Activated T-helper 9 cell treated with anti-CD3 and anti-CD28 coated beads, Interleukin-2, amount 50 U/mL, for 16 hours (primary cell): ENCODE data around the gene MBLAC2.
A peak's percentile ranks its signal among the peaks of the same experiment; 100 is the strongest.

ENCODE experiments used
- DNase-seq: peaks from one replicate; pipeline ENCODE4 v3.0.0-alpha.2; 2020; ENCODE audit warnings: low read depth

The MBLAC2 gene

DNA sequence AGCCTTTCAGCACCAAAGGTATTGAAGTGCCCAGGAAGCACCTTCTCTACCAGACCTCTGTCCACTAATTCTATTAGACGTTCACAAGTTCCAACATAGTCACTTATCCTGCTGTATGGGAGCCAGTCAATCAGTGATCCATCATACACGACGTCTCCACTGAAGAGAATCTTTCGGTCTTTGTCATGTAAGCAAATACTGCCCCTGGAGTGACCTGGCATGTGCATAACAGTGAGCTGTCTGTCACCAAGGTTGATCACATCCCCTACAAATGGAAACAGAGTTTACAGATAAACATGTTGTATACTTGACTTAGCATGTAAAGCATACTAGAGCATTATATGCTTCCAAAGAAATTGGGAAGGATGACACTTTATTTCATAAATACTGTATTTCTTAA is 13.3 kb downstream of the MBLAC2 start:
- no peak for DNase-seq

DNA sequence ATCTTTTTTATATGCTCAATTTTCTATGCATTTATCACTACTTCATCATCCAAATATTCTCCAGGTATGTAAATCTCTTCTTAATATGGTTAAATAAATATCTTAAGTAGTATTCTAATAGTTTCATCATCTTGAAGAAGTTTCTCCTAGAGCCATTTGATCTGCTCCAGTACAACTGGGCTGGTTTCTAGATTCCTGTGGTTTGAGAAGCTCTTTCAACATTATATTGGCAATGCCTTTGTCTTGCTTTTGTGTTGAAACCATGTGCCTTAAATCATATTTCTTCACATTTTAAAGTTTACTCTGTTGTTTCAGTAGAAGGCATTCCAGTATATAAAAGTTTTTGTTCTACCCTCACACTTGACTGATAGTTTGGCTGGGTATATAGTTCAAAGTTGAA is 27.6 kb downstream of the MBLAC2 start:
- no peak for DNase-seq

DNA sequence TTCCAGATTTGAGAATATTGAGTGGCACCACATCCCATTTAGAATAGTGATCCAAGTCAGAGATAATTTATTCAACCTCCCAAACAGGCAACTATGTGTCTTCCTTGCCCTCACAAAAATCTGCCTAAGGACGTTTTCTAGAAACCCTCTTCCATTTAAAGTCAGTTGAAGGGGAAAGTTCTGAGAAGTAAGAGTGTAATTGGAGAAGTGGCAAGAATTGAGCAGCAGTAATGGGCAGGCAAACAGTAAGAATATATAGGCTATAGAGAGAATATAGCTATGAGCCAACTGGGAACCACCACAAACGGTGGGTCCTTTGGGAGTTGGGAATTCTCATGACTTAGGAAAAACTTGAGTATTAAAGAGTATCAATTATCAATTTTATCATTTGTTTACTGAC is 33.9 kb downstream of the MBLAC2 start:
- DNase-seq: no peak

DNA sequence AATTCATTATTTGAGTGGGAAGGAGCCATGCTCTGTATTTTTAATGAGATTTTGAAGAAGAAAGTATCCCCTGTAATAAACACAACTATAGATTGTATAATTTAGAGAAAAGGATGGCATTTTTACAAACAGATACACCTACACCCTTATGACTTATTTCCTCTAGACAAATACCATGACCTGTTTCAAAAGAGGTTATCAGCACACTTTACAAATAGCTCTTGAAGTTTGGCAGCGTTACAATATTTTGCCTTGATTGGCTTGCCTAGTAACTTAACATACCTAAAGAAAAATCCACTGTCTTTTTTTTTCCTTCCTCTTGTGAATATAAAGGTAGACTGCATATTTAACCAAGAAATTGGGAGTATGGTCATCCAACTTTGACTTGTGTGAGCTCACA is 36.5 kb downstream of the MBLAC2 start:
- no peak for DNase-seq

DNA sequence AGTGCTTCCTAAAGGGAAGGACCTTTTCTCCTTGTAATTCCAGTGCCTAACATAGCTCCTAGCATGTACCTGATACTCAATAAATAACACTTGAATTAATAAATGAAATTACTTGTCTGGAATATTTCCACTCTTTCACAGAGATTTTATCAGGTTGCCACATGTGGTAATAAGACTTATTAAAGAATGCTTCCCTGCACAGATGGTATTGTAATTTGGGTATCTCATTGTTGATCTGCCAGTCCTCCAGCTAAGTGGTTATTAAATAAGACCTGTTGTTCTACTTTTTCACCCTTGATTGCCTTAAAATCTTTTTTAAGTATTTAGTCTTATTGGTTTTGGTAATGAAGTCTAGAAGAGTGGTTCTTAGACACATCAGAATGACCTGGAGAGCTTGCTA is 36.9 kb downstream of the MBLAC2 start:
- DNase-seq: no peak

DNA sequence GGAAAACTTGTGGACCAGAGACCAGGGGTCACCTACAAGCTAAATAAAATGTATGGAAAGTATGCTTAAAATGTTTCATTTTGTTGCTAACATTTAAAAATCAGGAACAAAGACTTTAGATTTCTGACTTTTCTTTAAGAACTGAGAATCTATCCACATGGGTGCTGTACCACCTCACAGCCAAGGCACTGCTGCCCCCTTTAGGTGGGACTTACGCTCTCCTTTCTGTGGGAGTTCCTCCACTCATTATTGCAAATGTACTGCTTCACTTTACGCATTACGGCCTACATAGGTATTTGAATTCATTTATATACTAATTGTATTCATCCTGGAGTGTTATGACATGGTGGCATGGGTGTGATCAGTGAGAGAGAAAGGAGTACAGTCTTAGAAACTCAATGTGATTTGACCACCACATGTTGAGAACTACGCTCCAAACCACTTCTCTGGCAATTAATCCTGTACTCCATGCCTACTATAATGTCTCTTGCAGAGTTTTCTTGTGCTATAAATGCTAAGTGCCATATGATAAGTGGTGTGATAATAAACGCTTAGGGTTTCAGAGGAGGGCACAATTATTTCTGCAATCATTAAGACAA is 40.4 kb downstream of the MBLAC2 start:
- peak; percentile 3 for DNase-seq

DNA sequence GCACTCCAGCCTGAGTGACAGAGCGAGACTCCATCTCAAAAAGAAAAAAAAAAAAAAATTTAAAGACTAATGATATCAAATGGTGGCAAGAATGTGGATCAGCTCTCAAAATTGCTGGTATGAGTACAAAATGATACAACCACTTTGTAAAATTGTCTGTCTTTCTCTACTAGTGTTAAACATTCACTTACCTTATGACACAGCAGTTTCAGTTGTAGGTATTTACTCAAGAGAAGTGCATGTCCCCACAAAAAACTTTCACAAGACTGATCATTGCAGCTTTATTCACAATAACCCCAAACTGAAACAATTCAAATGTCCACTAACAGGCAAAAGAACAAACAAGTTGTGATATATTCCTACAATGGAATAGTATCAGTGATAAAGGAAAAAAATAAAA is 50.3 kb downstream of the MBLAC2 start:
- no peak for DNase-seq

DNA sequence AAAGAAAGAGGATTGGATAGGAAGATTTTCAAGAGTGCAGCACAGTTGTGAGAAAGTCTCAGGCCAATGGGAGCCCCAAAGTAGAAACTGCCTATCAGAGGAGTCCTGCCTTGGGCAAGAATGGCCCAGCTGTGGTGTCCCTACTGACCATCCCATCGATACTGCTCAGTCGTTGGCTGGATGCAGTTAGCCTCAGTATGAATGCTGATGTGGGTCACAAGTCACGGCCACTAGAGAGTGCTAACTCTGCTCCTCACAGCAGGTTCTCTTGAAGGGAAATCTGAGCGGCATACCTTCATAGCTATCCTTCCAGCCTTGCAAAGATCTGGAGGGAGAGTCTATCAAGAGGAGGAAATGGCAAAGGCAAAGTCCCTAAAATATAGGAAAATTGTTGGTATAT is 53.4 kb downstream of the MBLAC2 start:
- DNase-seq: no peak

DNA sequence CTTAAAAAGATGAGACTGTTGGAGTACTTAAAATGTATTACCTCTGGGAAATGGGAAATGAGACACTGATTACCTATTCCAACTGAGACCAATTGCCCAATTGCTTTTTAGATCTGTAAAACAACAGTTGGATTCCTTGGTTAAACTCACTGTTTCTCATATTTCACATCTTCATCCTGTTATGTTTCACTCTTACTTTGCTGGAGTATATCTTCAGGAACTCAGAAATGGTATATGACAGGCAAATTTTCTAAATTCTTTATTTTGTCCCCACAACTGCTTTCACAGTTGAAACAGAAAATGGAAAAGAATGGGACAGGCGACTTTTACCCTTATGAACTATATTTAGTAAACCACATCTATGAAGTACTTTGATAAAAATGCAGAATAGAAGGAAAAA is 56.4 kb downstream of the MBLAC2 start:
- DNase-seq: no peak

DNA sequence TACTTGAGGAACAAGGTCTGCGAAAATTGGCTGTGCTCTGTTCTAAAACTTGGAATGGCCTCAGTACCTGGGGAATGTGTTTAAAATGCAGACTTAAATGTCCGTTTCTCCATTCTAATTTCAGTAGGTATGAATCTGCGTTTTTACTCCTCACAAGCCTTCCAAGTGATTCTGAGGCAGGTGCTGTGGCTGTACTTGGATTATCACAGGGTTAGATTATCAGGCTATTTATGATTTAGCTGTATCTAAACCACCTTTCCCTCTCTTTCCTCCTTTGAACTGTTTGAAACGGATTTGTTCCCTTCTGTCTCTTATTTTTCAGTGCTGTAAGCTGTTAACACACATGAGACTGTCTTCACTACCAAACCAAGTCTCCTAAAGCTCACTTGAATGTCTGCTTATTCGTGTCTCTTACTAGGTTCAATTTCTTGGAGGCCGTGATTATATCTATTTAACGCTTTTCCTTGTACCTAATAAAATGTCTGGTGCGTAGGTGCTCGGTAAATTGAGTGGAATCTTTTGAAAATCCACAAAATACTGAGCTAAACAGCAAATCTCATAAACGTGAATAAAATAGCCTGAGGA is 64.3 kb downstream of the MBLAC2 start:
- DNase-seq: no peak

DNA sequence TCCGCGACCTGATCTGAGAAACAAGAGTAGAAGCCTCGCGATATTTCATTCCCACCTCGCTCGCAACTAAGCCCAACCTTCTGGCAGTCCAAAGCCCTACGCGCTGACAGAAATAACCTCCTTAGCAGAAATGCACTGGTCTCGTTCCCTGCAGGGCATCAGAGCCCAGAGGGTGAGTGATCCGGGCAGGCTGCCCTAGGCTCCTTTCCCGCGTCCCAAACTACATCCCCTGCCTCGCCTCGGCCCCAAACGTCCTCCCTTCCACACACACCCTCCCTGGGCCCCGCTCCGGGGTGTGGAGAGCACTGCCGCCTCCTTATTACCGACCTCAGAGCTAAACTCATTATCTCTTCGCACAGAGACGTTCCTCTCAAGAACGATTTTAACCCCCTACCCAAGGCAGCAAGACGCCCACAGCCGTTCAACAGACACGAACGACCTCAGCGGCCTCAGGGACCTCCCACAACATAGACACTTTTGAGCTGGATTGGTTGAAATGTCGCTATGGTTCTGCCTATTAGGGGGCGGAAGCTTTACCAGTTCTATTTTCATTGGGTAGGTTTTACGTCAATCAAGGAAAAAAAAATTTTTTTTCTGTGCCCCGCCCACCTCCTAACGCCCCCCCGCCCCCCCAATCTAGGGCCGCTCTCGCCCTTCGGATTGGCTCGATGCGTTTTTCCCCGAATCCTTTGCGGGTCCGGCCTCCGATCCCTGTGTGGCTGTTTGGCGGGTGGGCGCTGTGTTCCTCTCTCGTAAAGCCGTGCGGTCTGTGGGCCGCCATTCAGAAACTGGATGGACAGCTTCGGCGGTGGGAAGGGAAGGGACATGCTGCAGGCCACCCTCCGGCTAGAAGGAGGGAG is 65.0 kb downstream of the MBLAC2 start, which contains the start of gene CETN3:
CETN3 (minus strand) TSS at position 439 of the 860 bp plus-strand sequence; CDS start at position 344, 95 bp downstream.
- peak; percentile 80 for DNase-seq

DNA sequence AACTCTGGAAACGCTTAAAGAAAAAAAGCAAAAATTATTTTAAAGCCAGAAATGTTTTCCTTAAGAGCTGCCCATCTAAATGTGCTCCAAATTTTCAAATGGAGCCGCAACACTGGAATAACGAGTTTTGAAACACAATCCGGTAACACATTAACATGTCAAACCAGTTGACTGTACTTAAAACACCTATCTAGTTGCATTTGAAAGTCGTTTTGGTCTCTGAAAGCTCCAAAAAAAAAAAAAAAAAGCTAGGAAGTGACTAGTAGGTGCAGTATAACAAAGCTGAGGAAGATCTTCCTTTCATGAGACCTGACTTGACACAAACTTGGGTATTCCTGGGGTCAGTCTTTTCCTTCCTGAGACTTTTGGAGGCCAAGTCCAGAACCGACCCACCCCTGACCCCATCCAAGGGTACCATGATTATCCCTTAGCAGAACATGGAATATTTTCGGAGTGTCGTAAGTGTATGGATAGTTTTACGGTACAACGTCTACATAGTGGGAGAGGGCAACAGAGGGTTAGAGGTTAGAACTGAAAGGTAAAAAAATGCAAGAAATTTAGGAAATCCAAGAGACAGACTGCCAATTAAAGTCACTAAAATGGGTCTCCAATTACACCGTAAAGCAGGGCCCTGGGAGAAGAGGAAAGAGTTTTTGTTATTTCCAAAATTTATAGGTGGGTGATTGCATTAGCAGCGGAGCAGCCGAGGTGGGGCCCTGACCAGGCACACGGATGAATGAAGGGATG is 65.8 kb downstream of the MBLAC2 start:
- no peak for DNase-seq
